ENCODE results near the gene SLC25A40.
"Not testable (repeated sequence)": the region's sequence is repeated elsewhere in the genome, so short reads cannot be mapped to it uniquely, and the experiment has no call there.

SLC25A40 gene

GRCh38 chr7:87850836-87851593 lies 25.1 kb downstream of the SLC25A40 start:
- Histone ChIP-seq H3K9me3 (ENCODE audit: control insufficient read depth, insufficient read depth, low read length) (no peaks in the 10 kb centered on the region), H3K4me1 (ENCODE audit: insufficient read depth, low read length) (no peaks in the 10 kb centered on the region), H3K36me3 (ENCODE audit: insufficient read depth, low read length) (no peaks in the 10 kb centered on the region), H3K9ac (ENCODE audit: low read depth, low read length) (no peak overlapping the region)

DNA sequence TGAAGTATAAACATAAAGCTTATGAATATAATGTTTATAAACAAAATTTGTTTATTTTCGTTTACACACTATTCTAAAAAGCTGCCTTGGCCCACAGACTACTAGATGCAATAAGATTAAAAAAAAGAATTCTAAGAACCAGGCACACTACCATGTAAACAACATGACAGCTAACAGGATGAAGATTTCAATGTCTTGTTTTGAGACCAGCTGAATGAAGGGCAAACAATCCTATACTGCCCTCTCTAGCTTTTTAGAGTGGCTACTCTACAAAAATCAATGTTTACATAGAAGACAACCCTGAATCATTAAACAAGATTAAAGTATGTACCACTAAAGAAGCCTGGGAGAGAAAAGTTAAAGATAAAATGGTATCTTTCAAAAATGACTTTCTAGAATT lies 38.6 kb downstream of the SLC25A40 start:
- no peaks in the 10 kb centered on the region for H3K36me3 ChIP-seq (ENCODE audit: insufficient read depth, low read length)
- no peaks in the 10 kb centered on the region for H3K9me3 ChIP-seq (ENCODE audit: control insufficient read depth, insufficient read depth, low read length)
- H3K4me1 ChIP-seq (ENCODE audit: insufficient read depth, low read length): no peaks in the 10 kb centered on the region
- H3K9ac ChIP-seq (ENCODE audit: low read depth, low read length): no peak overlapping the region

DNA sequence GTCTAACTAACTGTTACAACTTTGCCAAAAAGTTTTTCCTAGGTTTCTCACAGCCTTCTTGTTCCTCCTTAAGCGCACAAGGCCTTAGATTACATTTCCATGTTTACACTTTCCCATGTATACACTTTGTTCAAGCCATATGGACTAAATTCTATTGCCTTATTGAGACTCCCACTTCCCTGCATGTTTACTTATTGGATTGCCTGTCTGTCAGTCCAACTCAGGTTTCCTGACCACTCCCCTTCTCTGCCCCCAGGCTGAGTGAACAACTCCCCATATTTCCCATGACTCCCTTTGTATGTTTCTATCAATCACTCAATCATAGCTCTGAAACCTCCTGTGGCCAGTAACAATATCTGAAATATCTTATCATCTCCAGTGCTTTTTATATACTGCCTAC lies 43.0 kb downstream of the SLC25A40 start:
- H3K9me3 ChIP-seq (ENCODE audit: control insufficient read depth, insufficient read depth, low read length): no peaks in the 10 kb centered on the region
- H3K9ac ChIP-seq (ENCODE audit: low read depth, low read length): no peak overlapping the region
- no peaks in the 10 kb centered on the region for H3K4me1 ChIP-seq (ENCODE audit: insufficient read depth, low read length)
- no peaks in the 10 kb centered on the region; the same call in 1 of the 2 replicates for H3K36me3 ChIP-seq (ENCODE audit: insufficient read depth, low read length)

DNA sequence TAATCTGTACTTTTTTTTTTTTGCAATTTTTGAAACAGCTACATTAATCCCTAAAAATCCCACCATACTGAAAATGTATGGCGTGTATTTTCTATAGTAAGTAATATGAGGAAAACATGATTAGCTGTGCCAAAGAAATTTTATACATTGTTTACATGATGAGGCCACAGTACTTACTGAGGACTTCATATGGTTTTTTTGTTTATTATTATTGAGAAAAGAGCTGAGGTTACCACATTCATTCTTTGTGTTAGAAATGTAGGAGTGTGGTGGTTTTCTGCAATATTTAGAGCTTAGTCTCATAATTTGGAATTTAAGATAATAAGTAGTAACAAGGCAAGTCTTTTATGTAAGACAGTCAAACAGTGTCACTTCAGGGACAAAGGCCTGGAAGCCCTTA lies 45.1 kb downstream of the SLC25A40 start:
- Histone ChIP-seq H3K9ac (ENCODE audit: low read depth, low read length) (no peak overlapping the region), H3K9me3 (ENCODE audit: control insufficient read depth, insufficient read depth, low read length) (peaks cover 3% of the 10 kb centered on the region; the same call in 1 of the 2 replicates), H3K36me3 (ENCODE audit: insufficient read depth, low read length) (no peaks in the 10 kb centered on the region; the same call in 1 of the 2 replicates), H3K4me1 (ENCODE audit: insufficient read depth, low read length) (no peaks in the 10 kb centered on the region)

DNA sequence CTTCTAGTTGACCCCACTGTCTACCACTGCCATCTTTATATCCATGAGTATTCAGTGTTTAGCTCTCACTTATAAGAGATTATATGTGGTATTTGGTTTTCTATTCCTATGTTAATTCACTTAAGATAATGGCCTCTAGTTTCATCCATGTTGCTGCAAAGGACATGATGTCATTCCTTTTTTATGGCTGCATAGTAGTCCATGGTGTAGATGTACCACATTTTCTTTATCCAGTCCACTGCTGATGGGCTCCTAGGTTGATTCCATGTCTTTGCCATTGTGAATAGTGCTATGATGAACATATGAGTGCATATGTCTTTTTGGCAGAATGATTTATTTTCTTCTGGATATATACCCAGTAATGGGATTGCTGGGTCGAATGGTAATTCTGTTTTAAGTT lies 47.8 kb downstream of the SLC25A40 start:
- H3K9ac ChIP-seq (ENCODE audit: low read depth, low read length); H3K36me3 ChIP-seq (ENCODE audit: insufficient read depth, low read length); H3K4me1 ChIP-seq (ENCODE audit: insufficient read depth, low read length): not testable (repeated sequence)
- peaks cover 11% of the 10 kb centered on the region; the same call in 1 of the 2 replicates for H3K9me3 ChIP-seq (ENCODE audit: control insufficient read depth, insufficient read depth, low read length)

- not testable (repeated sequence) for H3K9ac ChIP-seq (ENCODE audit: low read depth, low read length); H3K36me3 ChIP-seq (ENCODE audit: insufficient read depth, low read length); H3K4me1 ChIP-seq (ENCODE audit: insufficient read depth, low read length)
- H3K9me3 ChIP-seq (ENCODE audit: control insufficient read depth, insufficient read depth, low read length): peaks cover 11% of the 10 kb centered on the region; the same call in 1 of the 2 replicates
These were observed 50.8 kb downstream of the SLC25A40 start for GRCh38 chr7:87825369-87825768.

DNA sequence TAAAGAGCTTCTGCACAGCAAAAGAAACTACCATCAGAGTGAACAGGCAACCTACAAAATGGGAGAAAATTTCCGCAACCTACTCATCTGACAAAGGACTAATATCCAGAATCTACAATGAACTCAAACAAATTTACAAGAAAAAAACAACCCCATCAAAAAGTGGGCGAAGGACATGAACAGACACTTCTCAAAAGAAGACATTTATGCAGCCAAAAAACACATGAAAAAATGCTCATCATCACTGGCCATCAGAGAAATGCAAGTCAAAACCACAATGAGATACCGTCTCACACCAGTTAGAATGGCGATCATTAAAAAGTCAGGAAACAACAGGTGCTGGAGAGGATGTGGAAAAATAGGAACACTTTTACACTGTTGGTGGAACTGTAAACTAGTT lies 54.1 kb downstream of the SLC25A40 start:
- peaks cover 11% of the 10 kb centered on the region; the same call in 1 of the 2 replicates for H3K9me3 ChIP-seq (ENCODE audit: control insufficient read depth, insufficient read depth, low read length)
- not testable (repeated sequence) for H3K4me1 ChIP-seq (ENCODE audit: insufficient read depth, low read length); H3K36me3 ChIP-seq (ENCODE audit: insufficient read depth, low read length); H3K9ac ChIP-seq (ENCODE audit: low read depth, low read length)

GRCh38 chr7:87818336-87818735 lies 57.8 kb downstream of the SLC25A40 start:
- H3K9ac ChIP-seq (ENCODE audit: low read depth, low read length): no peak overlapping the region
- H3K9me3 ChIP-seq (ENCODE audit: control insufficient read depth, insufficient read depth, low read length): no peaks in the 10 kb centered on the region
- H3K36me3 ChIP-seq (ENCODE audit: insufficient read depth, low read length): no peaks in the 10 kb centered on the region
- H3K4me1 ChIP-seq (ENCODE audit: insufficient read depth, low read length): no peaks in the 10 kb centered on the region

GRCh38 chr7:87816389-87816788 lies 59.8 kb downstream of the SLC25A40 start:
- no peaks in the 10 kb centered on the region for H3K36me3 ChIP-seq (ENCODE audit: insufficient read depth, low read length)
- no peaks in the 10 kb centered on the region for H3K9me3 ChIP-seq (ENCODE audit: control insufficient read depth, insufficient read depth, low read length)
- H3K4me1 ChIP-seq (ENCODE audit: insufficient read depth, low read length): no peaks in the 10 kb centered on the region
- H3K9ac ChIP-seq (ENCODE audit: low read depth, low read length): no peak overlapping the region

DNA sequence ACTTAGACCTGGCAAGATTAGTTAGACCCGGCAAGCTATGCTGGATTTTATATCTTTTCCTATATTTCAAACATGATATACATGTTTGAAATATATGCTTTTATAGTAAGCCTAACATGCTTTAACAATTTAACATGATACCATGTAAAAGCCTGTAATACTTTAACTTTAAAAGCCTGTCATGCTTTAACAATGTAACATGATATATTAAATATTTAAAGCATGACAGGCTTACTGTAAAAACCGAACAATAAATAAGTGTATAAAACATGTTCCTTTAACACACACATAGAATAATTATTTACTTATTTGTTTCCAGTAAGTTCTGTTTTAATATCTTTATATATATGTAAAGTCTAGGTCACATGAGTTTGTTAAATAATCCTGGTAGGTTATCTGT lies 65.4 kb downstream of the SLC25A40 start:
- Histone ChIP-seq H3K36me3 (ENCODE audit: insufficient read depth, low read length) (no peaks in the 10 kb centered on the region), H3K4me1 (ENCODE audit: insufficient read depth, low read length) (0 out of 2 replicates have a peak, but pooled peaks cover 3% of the 10 kb centered on the region), H3K9ac (ENCODE audit: low read depth, low read length) (no peak overlapping the region), H3K9me3 (ENCODE audit: control insufficient read depth, insufficient read depth, low read length) (no peaks in the 10 kb centered on the region)

- Histone ChIP-seq H3K9me3 (ENCODE audit: control insufficient read depth, insufficient read depth, low read length) (no peaks in the 10 kb centered on the region), H3K9ac (ENCODE audit: low read depth, low read length) (no peak overlapping the region), H3K36me3 (ENCODE audit: insufficient read depth, low read length) (no peaks in the 10 kb centered on the region), H3K4me1 (ENCODE audit: insufficient read depth, low read length) (0 out of 2 replicates have a peak, but pooled peaks cover 3% of the 10 kb centered on the region)
These were observed 66.0 kb downstream of the SLC25A40 start for GRCh38 chr7:87810130-87810529.

DNA sequence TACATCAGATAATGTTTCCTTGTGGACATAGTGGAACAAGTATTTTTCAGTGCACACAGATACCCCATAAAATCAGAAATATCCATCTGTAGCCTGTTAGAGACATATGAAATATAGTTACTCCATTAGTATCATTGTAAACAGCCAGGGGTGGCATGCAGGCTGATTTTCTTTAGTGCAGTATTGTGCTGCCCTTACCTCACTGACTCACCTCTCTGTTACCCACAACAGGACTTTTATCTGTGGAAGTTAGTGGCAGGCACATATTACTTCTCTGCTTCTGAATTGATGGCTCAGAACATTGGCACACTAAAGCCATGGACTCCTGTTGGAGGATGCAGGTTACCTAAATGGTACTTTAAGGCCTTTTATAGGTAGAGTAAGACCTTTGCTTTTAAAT lies 70.0 kb downstream of the SLC25A40 start:
- 0 out of 2 replicates have a peak, but pooled peaks cover 3% of the 10 kb centered on the region for H3K4me1 ChIP-seq (ENCODE audit: insufficient read depth, low read length)
- H3K36me3 ChIP-seq (ENCODE audit: insufficient read depth, low read length): no peaks in the 10 kb centered on the region
- H3K9ac ChIP-seq (ENCODE audit: low read depth, low read length): no peak overlapping the region
- no peaks in the 10 kb centered on the region for H3K9me3 ChIP-seq (ENCODE audit: control insufficient read depth, insufficient read depth, low read length)

DNA sequence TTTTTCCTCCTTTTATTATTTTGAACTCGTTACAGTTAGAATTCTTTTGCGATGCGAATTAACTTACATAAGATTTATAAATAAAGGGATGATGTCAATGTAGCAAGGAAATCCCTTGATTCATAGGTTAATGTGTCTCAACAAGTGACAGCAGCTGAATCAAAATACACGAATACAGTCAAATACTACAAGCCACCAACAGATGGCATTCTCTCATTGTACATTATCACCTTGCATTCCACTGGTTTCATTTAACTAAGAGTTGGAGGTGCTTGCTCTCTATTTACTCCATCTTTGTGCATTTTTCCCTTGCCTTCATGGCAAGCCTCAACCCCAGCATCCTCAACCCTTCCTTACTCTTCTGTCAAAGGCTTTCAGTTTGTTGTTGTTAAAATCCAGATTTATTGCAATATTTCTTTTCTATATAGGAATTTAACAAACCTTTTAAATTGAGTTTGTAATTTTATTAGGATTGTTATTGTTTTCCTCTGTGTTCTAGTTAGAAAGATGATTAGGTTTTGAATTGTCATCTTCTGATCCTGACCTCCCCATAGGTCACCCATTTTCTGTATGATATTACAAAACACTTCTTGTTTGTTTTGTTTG lies 78.3 kb downstream of the SLC25A40 start:
- H3K36me3 ChIP-seq (ENCODE audit: insufficient read depth, low read length): no peaks in the 10 kb centered on the region

DNA sequence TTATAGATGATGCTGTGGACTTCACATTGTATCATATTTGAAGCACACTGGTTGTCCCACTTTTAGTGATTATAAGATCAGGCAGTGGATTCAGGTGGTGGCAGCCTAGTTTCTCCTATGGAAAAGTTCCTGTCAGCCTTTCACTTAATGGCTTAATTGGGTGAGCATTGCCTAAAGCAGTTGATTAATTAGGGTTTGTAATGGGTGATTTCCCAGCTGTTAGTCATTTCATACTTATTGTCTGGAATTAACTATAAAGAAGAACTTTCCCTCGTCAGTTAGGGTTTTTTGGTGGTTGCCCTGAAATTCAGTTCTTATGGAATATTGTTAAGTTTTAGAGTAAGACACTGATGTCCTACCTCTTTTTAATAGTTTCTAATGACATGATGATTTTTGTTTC lies 78.8 kb downstream of the SLC25A40 start:
- no peaks in the 10 kb centered on the region for H3K9me3 ChIP-seq (ENCODE audit: control insufficient read depth, insufficient read depth, low read length)
- no peak overlapping the region for H3K9ac ChIP-seq (ENCODE audit: low read depth, low read length)
- no peaks in the 10 kb centered on the region for H3K36me3 ChIP-seq (ENCODE audit: insufficient read depth, low read length)
- no peaks in the 10 kb centered on the region for H3K4me1 ChIP-seq (ENCODE audit: insufficient read depth, low read length)

More for the DNA sequence above, 78.3 kb downstream of the SLC25A40 start:
- Histone ChIP-seq H3K9me3 (ENCODE audit: control insufficient read depth, insufficient read depth, low read length) (no peaks in the 10 kb centered on the region), H3K9ac (ENCODE audit: low read depth, low read length) (no peak overlapping the region), H3K4me1 (ENCODE audit: insufficient read depth, low read length) (no peaks in the 10 kb centered on the region)

GRCh38 chr7:87785368-87785995 lies 90.7 kb downstream of the SLC25A40 start:
- Histone ChIP-seq H3K9ac (ENCODE audit: low read depth, low read length) (no peak overlapping the region), H3K9me3 (ENCODE audit: control insufficient read depth, insufficient read depth, low read length) (no peaks in the 10 kb centered on the region), H3K4me1 (ENCODE audit: insufficient read depth, low read length) (no peaks in the 10 kb centered on the region), H3K36me3 (ENCODE audit: insufficient read depth, low read length) (no peaks in the 10 kb centered on the region)

All from ES-I3 (cell line).